ENCODE measurements around the gene P4HB. TPM values are rescaled to one million over a fixed set of nuclear protein-coding genes. Genes with fewer than 3 reads are reported as not detected.

Gene P4HB
- total and polyA plus RNA-seq, 2 donors (not counting 1 experiment from before 2014, with no cell fraction given) = 109 to 1,034 TPM

- Histone ChIP-seq H3K27me3 (ENCODE audit: control insufficient read depth, insufficient read depth, low read length) (peaks cover 15% of the 10 kb centered on the region), H3K4me3 (replicated peaks in 1 of 4; ENCODE audit: control extremely low read depth in 1 of 4, insufficient read depth in 1 of 4, low read depth in 3 of 4, low read length in 4 of 4) (no peak overlapping the region), H3K36me3 (ENCODE audit: control insufficient read depth, insufficient read depth, low read length) (no peaks in the 10 kb centered on the region), H4K20me1 (ENCODE audit: control insufficient read depth, extremely low read depth, insufficient read depth, low read length) (no peaks in the 10 kb centered on the region), H2AFZ (ENCODE audit: low read length) (no peak overlapping the region), H3K4me2 (ENCODE audit: extremely low read depth, insufficient read depth, low read length) (no peak overlapping the region), H3K9ac (ENCODE audit: insufficient read depth, low read length) (no peak overlapping the region), H3K27ac (ENCODE audit: insufficient read depth, low read length) (no peak overlapping the region), H3K9me3 (ENCODE audit: control insufficient read depth, insufficient read depth, low read depth, low read length) (no peaks in the 10 kb centered on the region), H3K79me2 (ENCODE audit: control insufficient read depth, insufficient read depth, low read length) (no peaks in the 10 kb centered on the region), H3K4me1 (ENCODE audit: control insufficient read depth, extremely low read depth, insufficient read depth, low read length) (no peaks in the 10 kb centered on the region)
- DNase-seq (ENCODE audit: low read depth in 2 of 2) = no peak
- TF ChIP-seq, protein P1, sequence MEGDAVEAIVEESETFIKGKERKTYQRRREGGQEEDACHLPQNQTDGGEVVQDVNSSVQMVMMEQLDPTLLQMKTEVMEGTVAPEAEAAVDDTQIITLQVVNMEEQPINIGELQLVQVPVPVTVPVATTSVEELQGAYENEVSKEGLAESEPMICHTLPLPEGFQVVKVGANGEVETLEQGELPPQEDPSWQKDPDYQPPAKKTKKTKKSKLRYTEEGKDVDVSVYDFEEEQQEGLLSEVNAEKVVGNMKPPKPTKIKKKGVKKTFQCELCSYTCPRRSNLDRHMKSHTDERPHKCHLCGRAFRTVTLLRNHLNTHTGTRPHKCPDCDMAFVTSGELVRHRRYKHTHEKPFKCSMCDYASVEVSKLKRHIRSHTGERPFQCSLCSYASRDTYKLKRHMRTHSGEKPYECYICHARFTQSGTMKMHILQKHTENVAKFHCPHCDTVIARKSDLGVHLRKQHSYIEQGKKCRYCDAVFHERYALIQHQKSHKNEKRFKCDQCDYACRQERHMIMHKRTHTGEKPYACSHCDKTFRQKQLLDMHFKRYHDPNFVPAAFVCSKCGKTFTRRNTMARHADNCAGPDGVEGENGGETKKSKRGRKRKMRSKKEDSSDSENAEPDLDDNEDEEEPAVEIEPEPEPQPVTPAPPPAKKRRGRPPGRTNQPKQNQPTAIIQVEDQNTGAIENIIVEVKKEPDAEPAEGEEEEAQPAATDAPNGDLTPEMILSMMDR (conservative IDR thresholded peaks at IDR 0.05 in 1 of 2, IDR thresholded peaks at IDR 0.05 in 1 of 2; ENCODE audit: low read depth in 1 of 2, low read length in 2 of 2) = no peak
- TF ChIP-seq EZH2 (IDR thresholded peaks at IDR 0.05; ENCODE audit: low read length, missing control alignments) = no peak
Measured at GRCh38 chr17:81812571-81813370, 47.6 kb downstream of the P4HB start.

- H3K4me2 ChIP-seq (ENCODE audit: extremely low read depth, insufficient read depth, low read length) = no peak overlapping the region
- no peak overlapping the region for H3K27ac ChIP-seq (ENCODE audit: insufficient read depth, low read length)
- no peak overlapping the region for H3K9ac ChIP-seq (ENCODE audit: insufficient read depth, low read length)
- H3K4me3 ChIP-seq (replicated peaks in 1 of 4; ENCODE audit: control extremely low read depth in 1 of 4, insufficient read depth in 1 of 4, low read depth in 3 of 4, low read length in 4 of 4) = no peak overlapping the region
- TF ChIP-seq EZH2 (IDR thresholded peaks at IDR 0.05; ENCODE audit: low read length, missing control alignments) = no peak
- TF ChIP-seq, protein P1 (conservative IDR thresholded peaks at IDR 0.05 in 1 of 2, IDR thresholded peaks at IDR 0.05 in 1 of 2; ENCODE audit: low read depth in 1 of 2, low read length in 2 of 2) = no peak
- no peaks in the 10 kb centered on the region for H3K36me3 ChIP-seq (ENCODE audit: control insufficient read depth, insufficient read depth, low read length)
- H2AFZ ChIP-seq (ENCODE audit: low read length) = no peak overlapping the region
- DNase-seq (ENCODE audit: low read depth in 2 of 2) = no peak
- H3K27me3 ChIP-seq (ENCODE audit: control insufficient read depth, insufficient read depth, low read length) = peaks cover 20% of the 10 kb centered on the region
- no peaks in the 10 kb centered on the region for H3K9me3 ChIP-seq (ENCODE audit: control insufficient read depth, insufficient read depth, low read depth, low read length)
- no peaks in the 10 kb centered on the region for H4K20me1 ChIP-seq (ENCODE audit: control insufficient read depth, extremely low read depth, insufficient read depth, low read length)
- no peaks in the 10 kb centered on the region for H3K4me1 ChIP-seq (ENCODE audit: control insufficient read depth, extremely low read depth, insufficient read depth, low read length)
- no peaks in the 10 kb centered on the region for H3K79me2 ChIP-seq (ENCODE audit: control insufficient read depth, insufficient read depth, low read length)
Measured at GRCh38 chr17:81811705-81812570, 48.4 kb downstream of the P4HB start.
